Measurements from ENCODE around the gene ITPRID2. TPM values are rescaled to one million over a fixed set of nuclear protein-coding genes. Genes with fewer than 3 reads are reported as not detected.

The ITPRID2 gene
- polyA plus RNA-seq, 3 donors = 17.9 to 50.2 (median 23.0) TPM

- DNase-seq = no peak
- Histone ChIP-seq H4K20me1 (ENCODE audit: insufficient read depth, low read length) (no peaks in the 10 kb centered on the region), H3K4me2 (replicated peaks; ENCODE audit: extremely low read depth, low read length, poor library complexity, severe bottlenecking) (no peak overlapping the region), H3K4me3 (replicated peaks in 1 of 3; ENCODE audit: low read depth in 2 of 3, low read length in 3 of 3) (no peak overlapping the region), H2AFZ (ENCODE audit: insufficient read depth, low read depth, low read length, poor library complexity, severe bottlenecking) (no peak overlapping the region), H3K4me1 (ENCODE audit: control insufficient read depth in 1 of 2, insufficient read depth in 2 of 2, low read length in 2 of 2) (peaks cover 7 to 11% of the 10 kb centered on the region in 2 donors), H3K79me2 (ENCODE audit: insufficient read depth, low read length) (no peaks in the 10 kb centered on the region), H3K27ac (ENCODE audit: low read depth in 1 of 2, low read length in 2 of 2) (no peak overlapping the region), H3K9ac (ENCODE audit: insufficient read depth, low read length, poor library complexity, severe bottlenecking) (no peak overlapping the region), H3K27me3 (ENCODE audit: control insufficient read depth in 2 of 2, insufficient read depth in 2 of 2, low read length in 2 of 2) (no peaks in the 10 kb centered on the region), H3K9me3 (replicated peaks in 1 of 2; ENCODE audit: control insufficient read depth in 1 of 2, insufficient read depth in 1 of 2, low read length in 2 of 2) (no peaks in the 10 kb centered on the region), H3K36me3 (replicated peaks in 1 of 2; ENCODE audit: control insufficient read depth in 1 of 2, insufficient read depth in 2 of 2, low read length in 2 of 2) (no peaks in the 10 kb centered on the region)
- Mint-ChIP-seq H3K9me3 (no peaks in the 10 kb centered on the region), H3K4me1 (peaks cover 3% of the 10 kb centered on the region), H3K36me3 (no peaks in the 10 kb centered on the region), H3K27me3 (ENCODE audit: low read depth in 3 of 3) (peaks cover 0 to 2% (median 1%) of the 10 kb centered on the region in 3 donors), H3K27ac (no peak overlapping the region), H3K4me3 (no peak overlapping the region)
- intact Hi-C loops (cut with micrococcal nuclease) = no loop called here
- TF ChIP-seq CTCF (IDR thresholded peaks at IDR 0.05) = no peak
- no CpG with 5 or more reads among the region's 2 CpGs for WGBS (ENCODE audit: insufficient coverage)
Observed at GRCh38 chr2:181879295-181879694, 12.2 kb upstream of the ITPRID2 start.

- Histone ChIP-seq H3K4me2 (replicated peaks; ENCODE audit: extremely low read depth, low read length, poor library complexity, severe bottlenecking) (no peak overlapping the region), H2AFZ (ENCODE audit: insufficient read depth, low read depth, low read length, poor library complexity, severe bottlenecking) (no peak overlapping the region), H3K9ac (ENCODE audit: insufficient read depth, low read length, poor library complexity, severe bottlenecking) (no peak overlapping the region), H3K79me2 (ENCODE audit: insufficient read depth, low read length) (no peaks in the 10 kb centered on the region), H3K4me3 (replicated peaks in 1 of 3; ENCODE audit: low read depth in 2 of 3, low read length in 3 of 3) (no peak overlapping the region), H3K36me3 (replicated peaks in 1 of 2; ENCODE audit: control insufficient read depth in 1 of 2, insufficient read depth in 2 of 2, low read length in 2 of 2) (no peaks in the 10 kb centered on the region), H3K4me1 (ENCODE audit: control insufficient read depth in 1 of 2, insufficient read depth in 2 of 2, low read length in 2 of 2) (no peaks in the 10 kb centered on the region), H3K27me3 (ENCODE audit: control insufficient read depth in 2 of 2, insufficient read depth in 2 of 2, low read length in 2 of 2) (no peaks in the 10 kb centered on the region), H4K20me1 (ENCODE audit: insufficient read depth, low read length) (no peaks in the 10 kb centered on the region), H3K9me3 (replicated peaks in 1 of 2; ENCODE audit: control insufficient read depth in 1 of 2, insufficient read depth in 1 of 2, low read length in 2 of 2) (no peaks in the 10 kb centered on the region), H3K27ac (ENCODE audit: low read depth in 1 of 2, low read length in 2 of 2) (no peak overlapping the region)
- no peak for TF ChIP-seq CTCF (IDR thresholded peaks at IDR 0.05)
- H3K27ac Mint-ChIP-seq = no peak overlapping the region
- H3K36me3 Mint-ChIP-seq = peaks cover 0 to 3% of the 10 kb centered on the region in 2 donors
- no peak for DNase-seq
- no peaks in the 10 kb centered on the region for H3K4me1 Mint-ChIP-seq
- intact Hi-C loops (cut with micrococcal nuclease) = no loop called here
- H3K4me3 Mint-ChIP-seq = no peak overlapping the region
- no peaks in the 10 kb centered on the region for H3K9me3 Mint-ChIP-seq
- peaks cover 0 to 2% (median 0%) of the 10 kb centered on the region in 3 donors for H3K27me3 Mint-ChIP-seq (ENCODE audit: low read depth in 3 of 3)
- no CpG with 5 or more reads among the region's 4 CpGs for WGBS (ENCODE audit: insufficient coverage)
Observed at GRCh38 chr2:181882246-181883020, 9.1 kb upstream of the ITPRID2 start.
